ENCODE data around the gene UBE2S.

DNA sequence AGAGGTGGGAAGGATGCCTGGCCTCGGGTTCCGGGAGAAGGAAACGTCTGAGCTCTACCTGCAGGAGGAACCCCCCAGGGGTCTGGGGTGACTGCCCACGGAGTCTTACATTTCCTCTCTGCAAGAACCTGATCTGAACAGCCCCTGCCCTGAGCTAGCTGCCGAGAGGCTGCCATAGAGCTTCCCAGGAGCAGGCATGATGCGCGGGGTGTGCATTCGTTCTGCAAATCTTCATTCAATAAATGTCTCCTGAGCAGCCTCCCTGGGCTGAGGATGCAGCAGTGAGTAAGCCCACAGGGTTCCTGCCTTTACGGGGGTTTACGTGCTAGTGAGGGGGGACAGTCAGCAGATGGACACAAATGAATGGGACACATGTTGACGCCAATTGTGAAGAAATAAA is 37.1 kb upstream of the UBE2S start:
- TF ChIP-seq, protein P1, sequence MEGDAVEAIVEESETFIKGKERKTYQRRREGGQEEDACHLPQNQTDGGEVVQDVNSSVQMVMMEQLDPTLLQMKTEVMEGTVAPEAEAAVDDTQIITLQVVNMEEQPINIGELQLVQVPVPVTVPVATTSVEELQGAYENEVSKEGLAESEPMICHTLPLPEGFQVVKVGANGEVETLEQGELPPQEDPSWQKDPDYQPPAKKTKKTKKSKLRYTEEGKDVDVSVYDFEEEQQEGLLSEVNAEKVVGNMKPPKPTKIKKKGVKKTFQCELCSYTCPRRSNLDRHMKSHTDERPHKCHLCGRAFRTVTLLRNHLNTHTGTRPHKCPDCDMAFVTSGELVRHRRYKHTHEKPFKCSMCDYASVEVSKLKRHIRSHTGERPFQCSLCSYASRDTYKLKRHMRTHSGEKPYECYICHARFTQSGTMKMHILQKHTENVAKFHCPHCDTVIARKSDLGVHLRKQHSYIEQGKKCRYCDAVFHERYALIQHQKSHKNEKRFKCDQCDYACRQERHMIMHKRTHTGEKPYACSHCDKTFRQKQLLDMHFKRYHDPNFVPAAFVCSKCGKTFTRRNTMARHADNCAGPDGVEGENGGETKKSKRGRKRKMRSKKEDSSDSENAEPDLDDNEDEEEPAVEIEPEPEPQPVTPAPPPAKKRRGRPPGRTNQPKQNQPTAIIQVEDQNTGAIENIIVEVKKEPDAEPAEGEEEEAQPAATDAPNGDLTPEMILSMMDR (tag by site-specific recombination; IDR thresholded peaks at IDR 0.05) = no peak
- TF ChIP-seq ZNF777 (tag by site-specific recombination; IDR thresholded peaks at IDR 0.05; ENCODE audit: borderline replicate concordance) (no peak), ZBTB1 (tag by site-specific recombination; IDR thresholded peaks at IDR 0.05) (no peak), ZNF132 (tag by site-specific recombination; IDR thresholded peaks at IDR 0.05; ENCODE audit: borderline replicate concordance) (no peak), SALL2 (tag by site-specific recombination; IDR thresholded peaks at IDR 0.05; ENCODE audit: borderline replicate concordance) (no peak), TCF7L2 (IDR thresholded peaks at IDR 0.05; ENCODE audit: borderline replicate concordance, low read depth, low read length) (no peak), KLF16 (tag by site-specific recombination; IDR thresholded peaks at IDR 0.05) (no peak), ZNF140 (tag by site-specific recombination; IDR thresholded peaks at IDR 0.05) (no peak), WT1 (tag by site-specific recombination; IDR thresholded peaks at IDR 0.05) (no peak), TRIM28 (IDR thresholded peaks at IDR 0.05; ENCODE audit: borderline replicate concordance, low read length) (no peak)
- TF ChIP-seq, protein P2, sequence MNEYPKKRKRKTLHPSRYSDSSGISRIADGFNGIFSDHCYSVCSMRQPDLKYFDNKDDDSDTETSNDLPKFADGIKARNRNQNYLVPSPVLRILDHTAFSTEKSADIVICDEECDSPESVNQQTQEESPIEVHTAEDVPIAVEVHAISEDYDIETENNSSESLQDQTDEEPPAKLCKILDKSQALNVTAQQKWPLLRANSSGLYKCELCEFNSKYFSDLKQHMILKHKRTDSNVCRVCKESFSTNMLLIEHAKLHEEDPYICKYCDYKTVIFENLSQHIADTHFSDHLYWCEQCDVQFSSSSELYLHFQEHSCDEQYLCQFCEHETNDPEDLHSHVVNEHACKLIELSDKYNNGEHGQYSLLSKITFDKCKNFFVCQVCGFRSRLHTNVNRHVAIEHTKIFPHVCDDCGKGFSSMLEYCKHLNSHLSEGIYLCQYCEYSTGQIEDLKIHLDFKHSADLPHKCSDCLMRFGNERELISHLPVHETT (tag by site-specific recombination; IDR thresholded peaks at IDR 0.05) = no peak
- TF ChIP-seq, protein P3, sequence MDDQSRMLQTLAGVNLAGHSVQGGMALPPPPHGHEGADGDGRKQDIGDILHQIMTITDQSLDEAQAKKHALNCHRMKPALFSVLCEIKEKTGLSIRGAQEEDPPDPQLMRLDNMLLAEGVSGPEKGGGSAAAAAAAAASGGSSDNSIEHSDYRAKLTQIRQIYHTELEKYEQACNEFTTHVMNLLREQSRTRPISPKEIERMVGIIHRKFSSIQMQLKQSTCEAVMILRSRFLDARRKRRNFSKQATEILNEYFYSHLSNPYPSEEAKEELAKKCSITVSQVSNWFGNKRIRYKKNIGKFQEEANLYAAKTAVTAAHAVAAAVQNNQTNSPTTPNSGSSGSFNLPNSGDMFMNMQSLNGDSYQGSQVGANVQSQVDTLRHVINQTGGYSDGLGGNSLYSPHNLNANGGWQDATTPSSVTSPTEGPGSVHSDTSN (CRISPR knock-in tag; IDR thresholded peaks at IDR 0.05) = no peak
- TF ChIP-seq, protein P4, sequence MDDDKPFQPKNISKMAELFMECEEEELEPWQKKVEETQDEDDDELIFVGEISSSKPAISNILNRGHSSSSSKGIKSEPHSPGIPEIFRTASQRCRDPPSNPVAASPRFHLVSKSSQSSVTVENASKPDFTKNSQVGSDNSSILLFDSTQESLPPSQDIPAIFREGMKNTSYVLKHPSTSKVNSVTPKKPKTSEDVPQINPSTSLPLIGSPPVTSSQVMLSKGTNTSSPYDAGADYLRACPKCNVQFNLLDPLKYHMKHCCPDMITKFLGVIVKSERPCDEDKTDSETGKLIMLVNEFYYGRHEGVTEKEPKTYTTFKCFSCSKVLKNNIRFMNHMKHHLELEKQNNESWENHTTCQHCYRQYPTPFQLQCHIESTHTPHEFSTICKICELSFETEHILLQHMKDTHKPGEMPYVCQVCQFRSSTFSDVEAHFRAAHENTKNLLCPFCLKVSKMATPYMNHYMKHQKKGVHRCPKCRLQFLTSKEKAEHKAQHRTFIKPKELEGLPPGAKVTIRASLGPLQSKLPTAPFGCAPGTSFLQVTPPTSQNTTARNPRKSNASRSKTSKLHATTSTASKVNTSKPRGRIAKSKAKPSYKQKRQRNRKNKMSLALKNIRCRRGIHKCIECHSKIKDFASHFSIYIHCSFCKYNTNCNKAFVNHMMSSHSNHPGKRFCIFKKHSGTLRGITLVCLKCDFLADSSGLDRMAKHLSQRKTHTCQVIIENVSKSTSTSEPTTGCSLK (tag by site-specific recombination; IDR thresholded peaks at IDR 0.05) = no peak

Measured in HEK293 (cell line).